Central memory CD8-positive, alpha-beta T cell (primary cell): Measurements from ENCODE around the gene NPDC1.

ENCODE experiments used
- ATAC-seq: fragments of 150-1000 bp; cut with Tn5 transposase; replicated peaks from 2 replicates; pipeline ENCODE4 v1.10.0; 2022; ENCODE audit warnings: mild to moderate bottlenecking, moderate FRiP score, moderate number of reproducible peaks; ENCODE audit not compliant: poor library complexity, severe bottlenecking; ENCODE audit errors: extremely low read depth
- DNase-seq, 2 donors: peaks; one replicate each; pipeline ENCODE4 v3.0.0; 2021; ENCODE audit warnings: low spot score in 2 of 2
- H3K27ac Mint-ChIP-seq: one replicate; pipeline ENCODE4 v1.8.0; 2022; ENCODE audit warnings: low read depth, mild to moderate bottlenecking, moderate library complexity, mixed read lengths
- H3K27me3 Mint-ChIP-seq: one replicate; pipeline ENCODE4 v1.8.0; 2022; ENCODE audit warnings: mixed read lengths
- H3K36me3 Mint-ChIP-seq: one replicate; pipeline ENCODE4 v1.8.0; 2022; ENCODE audit warnings: mild to moderate bottlenecking, moderate library complexity, mixed read lengths; ENCODE audit not compliant: insufficient read depth
- H3K4me1 Mint-ChIP-seq: one replicate; pipeline ENCODE4 v1.8.0; 2022; ENCODE audit warnings: mixed read lengths
- H3K4me3 Mint-ChIP-seq: one replicate; pipeline ENCODE4 v1.8.0; 2022; ENCODE audit warnings: mild to moderate bottlenecking, moderate library complexity, mixed read lengths
- H3K9me3 Mint-ChIP-seq: one replicate; pipeline ENCODE4 v1.8.0; 2022; ENCODE audit warnings: mixed read lengths

The NPDC1 gene

GRCh38 chr9:137019891-137020683 lies 25.9 kb downstream of the NPDC1 start:
- peaks cover 5% of the 10 kb centered on the region for H3K4me1 Mint-ChIP-seq
- H3K9me3 Mint-ChIP-seq: no peaks in the 10 kb centered on the region
- no peaks in the 10 kb centered on the region for H3K27me3 Mint-ChIP-seq
- H3K36me3 Mint-ChIP-seq: peaks cover 6% of the 10 kb centered on the region
- no peak overlapping the region for H3K27ac Mint-ChIP-seq
- H3K4me3 Mint-ChIP-seq: no peak overlapping the region
- DNase-seq (no peak), ATAC-seq (no peak)

GRCh38 chr9:137018761-137019559 lies 27.0 kb downstream of the NPDC1 start:
- Mint-ChIP-seq H3K27me3 (no peaks in the 10 kb centered on the region), H3K27ac (no peak overlapping the region), H3K9me3 (no peaks in the 10 kb centered on the region), H3K4me3 (no peak overlapping the region), H3K36me3 (peaks cover 5% of the 10 kb centered on the region), H3K4me1 (peaks cover 5% of the 10 kb centered on the region)
- no peak for ATAC-seq
- DNase-seq: no peak

GRCh38 chr9:137017791-137018497 lies 28.0 kb downstream of the NPDC1 start:
- ATAC-seq (no peak), DNase-seq (no peak)
- no peak overlapping the region for H3K27ac Mint-ChIP-seq
- H3K4me1 Mint-ChIP-seq: peaks cover 5% of the 10 kb centered on the region
- H3K27me3 Mint-ChIP-seq: no peaks in the 10 kb centered on the region
- H3K36me3 Mint-ChIP-seq: peaks cover 2% of the 10 kb centered on the region
- H3K9me3 Mint-ChIP-seq: no peaks in the 10 kb centered on the region
- H3K4me3 Mint-ChIP-seq: no peak overlapping the region

- DNase-seq (no peak), ATAC-seq (no peak)
- Mint-ChIP-seq H3K9me3 (no peaks in the 10 kb centered on the region), H3K36me3 (peaks cover 4% of the 10 kb centered on the region), H3K27me3 (no peaks in the 10 kb centered on the region), H3K4me3 (no peak overlapping the region), H3K27ac (no peak overlapping the region), H3K4me1 (peaks cover 3% of the 10 kb centered on the region)
Observed at GRCh38 chr9:137017071-137017470, 28.9 kb downstream of the NPDC1 start.

- Mint-ChIP-seq H3K4me1 (no peaks in the 10 kb centered on the region), H3K27me3 (no peaks in the 10 kb centered on the region), H3K27ac (no peak overlapping the region), H3K4me3 (no peak overlapping the region), H3K9me3 (no peaks in the 10 kb centered on the region), H3K36me3 (peaks cover 4% of the 10 kb centered on the region)
- no peak for DNase-seq
- no peak for ATAC-seq
Observed at GRCh38 chr9:137016436-137016835, 29.5 kb downstream of the NPDC1 start.

GRCh38 chr9:137015976-137016375 lies 30.0 kb downstream of the NPDC1 start:
- DNase-seq (no peak), ATAC-seq (no peak)
- Mint-ChIP-seq H3K4me3 (no peak overlapping the region), H3K27ac (no peak overlapping the region), H3K4me1 (no peaks in the 10 kb centered on the region), H3K27me3 (no peaks in the 10 kb centered on the region), H3K9me3 (no peaks in the 10 kb centered on the region), H3K36me3 (peaks cover 7% of the 10 kb centered on the region)

- ATAC-seq: no peak
- no peak overlapping the region for H3K4me3 Mint-ChIP-seq
Observed at GRCh38 chr9:137015540-137015930, 30.4 kb downstream of the NPDC1 start.

GRCh38 chr9:137014776-137015539 lies 31.0 kb downstream of the NPDC1 start:
- Mint-ChIP-seq H3K9me3 (no peaks in the 10 kb centered on the region), H3K4me3 (no peak overlapping the region), H3K4me1 (no peaks in the 10 kb centered on the region), H3K27ac (no peak overlapping the region), H3K27me3 (no peaks in the 10 kb centered on the region), H3K36me3 (peaks cover 8% of the 10 kb centered on the region)
- ATAC-seq (no peak), DNase-seq (no peak)

More at GRCh38 chr9:137015540-137015930, 30.4 kb downstream of the NPDC1 start:
- Mint-ChIP-seq H3K4me1 (no peaks in the 10 kb centered on the region), H3K36me3 (peaks cover 8% of the 10 kb centered on the region), H3K9me3 (no peaks in the 10 kb centered on the region), H3K27ac (no peak overlapping the region), H3K27me3 (no peaks in the 10 kb centered on the region)
- no peak for DNase-seq

GRCh38 chr9:137014166-137014565 lies 31.8 kb downstream of the NPDC1 start:
- Mint-ChIP-seq H3K9me3 (no peaks in the 10 kb centered on the region), H3K4me3 (no peak overlapping the region), H3K27me3 (no peaks in the 10 kb centered on the region), H3K27ac (no peak overlapping the region), H3K4me1 (no peaks in the 10 kb centered on the region), H3K36me3 (peaks cover 11% of the 10 kb centered on the region)
- ATAC-seq (no peak), DNase-seq (no peak)

GRCh38 chr9:137013571-137013940 lies 32.4 kb downstream of the NPDC1 start:
- ATAC-seq (no peak), DNase-seq (no peak)
- Mint-ChIP-seq H3K4me1 (no peaks in the 10 kb centered on the region), H3K27me3 (no peaks in the 10 kb centered on the region), H3K4me3 (no peak overlapping the region), H3K27ac (no peak overlapping the region), H3K9me3 (no peaks in the 10 kb centered on the region), H3K36me3 (peaks cover 11% of the 10 kb centered on the region)

- ATAC-seq (no peak), DNase-seq (no peak)
- no peak overlapping the region for H3K27ac Mint-ChIP-seq
- no peaks in the 10 kb centered on the region for H3K27me3 Mint-ChIP-seq
- H3K4me3 Mint-ChIP-seq: no peak overlapping the region
- H3K36me3 Mint-ChIP-seq: peaks cover 11% of the 10 kb centered on the region
- H3K9me3 Mint-ChIP-seq: no peaks in the 10 kb centered on the region
- H3K4me1 Mint-ChIP-seq: no peaks in the 10 kb centered on the region
Observed at GRCh38 chr9:137012694-137013570, 33.0 kb downstream of the NPDC1 start.
